ENCODE measurements around the gene TRIO.

Gene TRIO

DNA sequence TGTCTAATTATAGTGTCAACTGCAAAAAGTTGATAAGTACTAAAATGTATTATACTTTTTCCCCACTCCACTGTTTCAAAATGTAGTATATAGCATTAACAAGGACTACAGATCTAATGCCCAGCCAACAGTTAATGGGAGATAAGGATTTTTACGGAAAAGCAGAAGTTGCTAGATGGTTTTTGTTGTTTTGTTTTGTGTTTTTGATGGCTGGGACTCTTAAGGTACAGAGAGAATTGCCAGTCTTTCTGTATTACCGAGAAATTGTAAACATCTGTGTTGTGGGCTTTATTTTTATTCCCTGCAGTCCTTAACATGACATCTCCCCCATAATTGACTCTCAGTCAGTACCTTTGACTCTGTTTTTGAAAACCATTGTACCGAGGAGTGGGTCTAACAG lies 44.0 kb downstream of the TRIO start:
- Histone ChIP-seq H3K4me1 (ENCODE audit: insufficient read depth, low read length) (peaks cover 62% of the 10 kb centered on the region), H3K9ac (ENCODE audit: low read depth, low read length) (no peak overlapping the region)

DNA sequence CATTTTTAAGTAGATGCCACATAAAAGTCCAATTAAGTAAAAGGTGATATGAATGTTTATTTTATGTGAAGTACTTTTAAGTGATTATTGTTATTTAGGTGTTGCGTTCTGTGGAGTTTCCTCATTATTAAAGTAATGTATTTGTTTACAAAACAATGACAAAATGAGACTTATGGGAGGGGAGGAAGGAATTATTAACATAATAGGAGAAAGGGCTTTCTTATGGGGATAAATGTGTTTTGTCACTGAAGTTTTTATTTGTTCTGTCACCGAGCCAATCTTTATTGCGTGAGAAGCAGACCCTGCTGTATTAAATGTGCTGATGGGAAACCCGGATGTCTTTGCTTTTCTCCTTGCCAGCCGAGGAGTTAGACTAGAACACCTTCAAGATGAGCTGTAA lies 44.5 kb downstream of the TRIO start:
- H3K9ac ChIP-seq (ENCODE audit: low read depth, low read length), result no peak overlapping the region

More for the DNA sequence above, 44.0 kb downstream of the TRIO start:
- Histone ChIP-seq H3K9me3 (ENCODE audit: control insufficient read depth, insufficient read depth, low read length) (no peaks in the 10 kb centered on the region), H3K36me3 (ENCODE audit: insufficient read depth, low read length) (no peaks in the 10 kb centered on the region)

DNA sequence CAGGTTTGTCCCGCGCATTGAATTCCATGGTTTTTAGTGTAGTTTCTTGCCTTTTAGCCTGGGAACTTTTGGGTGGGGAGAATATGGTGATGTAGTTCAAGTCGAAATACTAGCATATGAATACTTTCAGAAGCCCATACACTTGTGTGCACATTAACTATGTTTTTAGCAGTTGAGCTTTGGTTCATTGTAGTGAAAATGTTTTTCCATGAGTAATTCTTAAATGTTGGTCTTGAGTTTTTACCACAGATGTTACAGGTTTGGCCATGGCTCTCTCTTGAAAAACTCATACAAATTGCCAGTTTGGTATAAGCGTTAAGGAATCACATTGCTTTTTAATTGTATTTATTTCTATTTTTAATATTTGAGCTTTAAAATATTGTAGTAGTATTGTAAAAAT lies 45.6 kb downstream of the TRIO start:
- no peak overlapping the region for H3K9ac ChIP-seq (ENCODE audit: low read depth, low read length)
- H3K9me3 ChIP-seq (ENCODE audit: control insufficient read depth, insufficient read depth, low read length), result no peaks in the 10 kb centered on the region
- H3K36me3 ChIP-seq (ENCODE audit: insufficient read depth, low read length), result no peaks in the 10 kb centered on the region
- peaks cover 49% of the 10 kb centered on the region for H3K4me1 ChIP-seq (ENCODE audit: insufficient read depth, low read length)

More for the DNA sequence above, 44.5 kb downstream of the TRIO start:
- H3K4me1 ChIP-seq (ENCODE audit: insufficient read depth, low read length), result peaks cover 58% of the 10 kb centered on the region
- H3K9me3 ChIP-seq (ENCODE audit: control insufficient read depth, insufficient read depth, low read length), result no peaks in the 10 kb centered on the region
- H3K36me3 ChIP-seq (ENCODE audit: insufficient read depth, low read length), result no peaks in the 10 kb centered on the region

DNA sequence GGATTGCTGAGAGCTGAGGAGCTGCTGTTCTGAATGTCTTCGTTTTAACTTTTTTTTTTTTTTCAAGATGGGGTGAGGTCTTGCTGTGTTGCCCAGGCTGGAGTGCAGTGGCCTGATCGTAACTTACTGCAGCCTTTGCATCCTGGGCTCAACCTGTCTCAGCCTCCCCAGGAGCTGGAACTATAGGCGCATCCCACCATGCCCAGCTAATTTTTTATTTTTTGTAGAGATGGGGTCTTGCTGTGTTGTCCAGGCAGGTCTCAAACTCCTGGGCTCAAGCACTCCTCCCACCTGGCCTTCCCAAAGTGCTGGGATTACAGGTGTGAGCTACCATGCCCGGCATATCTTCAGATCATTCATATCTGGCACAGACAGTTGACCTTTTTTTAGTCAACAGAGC lies 46.5 kb downstream of the TRIO start:
- peaks cover 40% of the 10 kb centered on the region; the same call in 1 of the 2 replicates for H3K4me1 ChIP-seq (ENCODE audit: insufficient read depth, low read length)
- no peaks in the 10 kb centered on the region for H3K9me3 ChIP-seq (ENCODE audit: control insufficient read depth, insufficient read depth, low read length)
- no peak overlapping the region for H3K9ac ChIP-seq (ENCODE audit: low read depth, low read length)
- no peaks in the 10 kb centered on the region for H3K36me3 ChIP-seq (ENCODE audit: insufficient read depth, low read length)

DNA sequence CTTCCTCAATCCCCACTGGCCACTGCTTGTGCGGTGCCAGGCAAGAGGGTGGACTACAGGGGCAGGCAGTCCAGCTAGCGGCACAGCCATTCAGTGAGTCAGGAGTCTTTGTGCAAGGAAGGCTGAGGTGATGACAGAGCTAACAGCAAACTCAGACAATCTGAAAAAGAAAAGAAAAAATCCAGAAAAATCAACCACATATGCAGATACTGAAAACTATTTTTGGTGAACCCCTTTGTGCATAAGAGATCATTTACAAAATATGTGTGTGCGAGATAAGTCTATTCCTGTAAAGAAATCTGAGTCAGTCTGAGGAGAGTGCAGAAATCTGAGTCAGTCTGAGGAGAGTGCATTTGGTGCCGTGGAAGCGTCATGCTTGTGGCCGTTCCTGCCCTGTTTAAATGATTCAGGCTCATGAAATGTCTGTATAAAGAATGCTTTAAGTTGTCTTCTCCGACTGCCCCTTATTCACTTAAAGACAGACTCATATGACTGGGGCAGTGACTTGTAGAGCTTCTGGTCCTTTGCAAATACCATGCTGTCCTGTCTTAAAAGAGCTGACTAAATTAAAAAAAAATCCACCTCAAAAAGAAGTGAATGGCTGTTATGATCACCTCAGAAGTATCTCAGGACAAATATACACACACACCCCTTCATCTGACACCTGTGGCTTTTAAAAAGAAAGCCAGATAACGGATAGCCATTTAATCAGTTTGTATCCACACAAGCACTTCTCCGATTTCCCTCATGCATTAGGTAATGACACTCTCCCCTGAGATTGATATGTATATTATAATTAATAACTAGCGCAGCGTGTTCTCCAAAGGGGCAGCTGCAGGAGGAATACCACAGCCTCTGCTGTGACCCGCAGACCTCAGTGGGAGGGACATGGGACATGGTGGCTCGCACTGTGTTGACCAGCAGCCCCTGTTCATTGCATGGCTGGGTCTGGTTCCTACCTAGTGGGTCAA lies 47.3 kb downstream of the TRIO start:
- Histone ChIP-seq H3K9me3 (ENCODE audit: control insufficient read depth, insufficient read depth, low read length) (no peaks in the 10 kb centered on the region), H3K4me1 (ENCODE audit: insufficient read depth, low read length) (peaks cover 42% of the 10 kb centered on the region; the same call in 1 of the 2 replicates), H3K9ac (ENCODE audit: low read depth, low read length) (no peak overlapping the region), H3K36me3 (ENCODE audit: insufficient read depth, low read length) (no peaks in the 10 kb centered on the region)

DNA sequence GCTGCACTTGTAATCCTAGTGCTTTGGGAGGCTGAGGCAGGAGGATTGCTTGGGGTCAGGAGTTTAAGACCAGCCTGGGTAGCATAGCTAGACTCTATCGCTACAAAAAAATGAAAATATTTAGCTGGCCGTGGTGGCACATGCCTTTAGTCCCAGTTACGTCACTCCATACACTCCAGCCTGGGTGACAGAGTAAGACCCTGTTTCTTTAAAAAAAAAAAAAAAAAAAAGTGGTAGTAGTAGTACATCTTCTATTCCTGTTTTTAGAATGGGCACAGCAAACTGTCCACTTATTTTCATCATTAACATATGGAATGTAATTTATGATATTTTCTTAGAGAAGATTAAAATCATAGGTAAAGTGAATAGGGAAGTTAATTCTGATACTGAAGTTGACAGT lies 48.2 kb downstream of the TRIO start:
- Histone ChIP-seq H3K9ac (ENCODE audit: low read depth, low read length) (no peak overlapping the region), H3K36me3 (ENCODE audit: insufficient read depth, low read length) (no peaks in the 10 kb centered on the region), H3K4me1 (ENCODE audit: insufficient read depth, low read length) (peaks cover 34% of the 10 kb centered on the region), H3K9me3 (ENCODE audit: control insufficient read depth, insufficient read depth, low read length) (no peaks in the 10 kb centered on the region)

DNA sequence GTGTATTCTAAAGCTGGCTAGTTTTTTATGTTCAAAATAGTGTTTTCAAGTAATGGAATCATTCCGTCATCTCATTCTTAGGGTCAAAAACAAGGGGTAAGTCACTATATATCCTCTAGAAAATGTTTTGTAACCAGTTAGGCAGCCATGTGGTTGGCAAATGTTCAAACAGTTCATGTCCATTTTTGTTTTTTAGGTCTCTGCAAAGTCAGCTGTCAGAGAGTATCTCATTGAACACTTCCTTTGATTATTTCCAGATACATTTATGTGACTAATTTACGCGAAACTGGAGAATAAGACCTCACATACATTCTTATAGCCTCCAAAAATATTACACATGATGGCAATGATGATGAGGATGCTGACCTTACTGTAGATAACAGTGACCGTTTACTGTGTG lies 50.4 kb downstream of the TRIO start:
- Histone ChIP-seq H3K4me1 (ENCODE audit: insufficient read depth, low read length) (peaks cover 23% of the 10 kb centered on the region), H3K9ac (ENCODE audit: low read depth, low read length) (no peak overlapping the region), H3K9me3 (ENCODE audit: control insufficient read depth, insufficient read depth, low read length) (no peaks in the 10 kb centered on the region), H3K36me3 (ENCODE audit: insufficient read depth, low read length) (no peaks in the 10 kb centered on the region)

DNA sequence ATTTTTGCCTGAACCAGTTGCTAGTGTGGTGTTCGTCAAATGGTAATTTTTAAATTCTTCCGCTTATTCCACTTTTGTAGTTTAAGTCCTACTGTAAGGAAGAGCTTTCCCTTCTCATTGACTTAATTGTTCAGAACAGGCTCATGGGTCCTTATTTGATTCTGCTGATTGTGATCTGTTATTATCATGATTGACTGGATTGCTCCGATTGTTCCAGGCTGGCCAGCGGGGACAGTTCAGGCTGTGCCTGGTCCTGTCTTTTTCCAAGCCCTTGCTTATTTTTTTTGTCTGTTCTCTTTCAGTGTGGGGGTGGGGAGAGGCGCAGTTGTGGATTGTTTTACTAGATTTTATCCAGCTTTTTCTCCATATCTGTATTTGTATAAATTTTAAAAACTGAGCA lies 52.4 kb downstream of the TRIO start:
- Histone ChIP-seq H3K4me1 (ENCODE audit: insufficient read depth, low read length) (peaks cover 20% of the 10 kb centered on the region), H3K9ac (ENCODE audit: low read depth, low read length) (no peak overlapping the region), H3K9me3 (ENCODE audit: control insufficient read depth, insufficient read depth, low read length) (no peaks in the 10 kb centered on the region), H3K36me3 (ENCODE audit: insufficient read depth, low read length) (no peaks in the 10 kb centered on the region)

DNA sequence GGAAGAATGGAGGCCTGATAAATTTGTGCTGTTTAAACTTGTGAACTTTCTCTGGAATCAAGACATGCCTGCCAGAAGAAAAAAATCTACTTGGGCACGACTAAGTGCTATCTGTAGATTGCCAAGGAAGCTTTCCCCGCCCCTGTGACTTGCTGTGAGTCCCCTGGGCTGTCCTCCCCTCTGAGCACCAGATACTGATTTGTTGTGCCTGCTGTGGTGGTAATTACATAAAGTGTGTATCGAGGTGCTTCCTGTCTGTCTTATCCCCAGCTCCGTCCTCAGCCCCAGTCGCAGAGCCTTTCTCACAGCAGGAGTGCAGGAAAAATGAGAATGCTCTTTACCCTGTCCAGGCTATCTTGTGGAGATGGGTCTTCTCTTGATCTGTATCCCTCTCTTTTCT lies 53.9 kb downstream of the TRIO start:
- no peaks in the 10 kb centered on the region for H3K36me3 ChIP-seq (ENCODE audit: insufficient read depth, low read length)
- peaks cover 19% of the 10 kb centered on the region for H3K4me1 ChIP-seq (ENCODE audit: insufficient read depth, low read length)
- no peak overlapping the region for H3K9ac ChIP-seq (ENCODE audit: low read depth, low read length)
- H3K9me3 ChIP-seq (ENCODE audit: control insufficient read depth, insufficient read depth, low read length), result no peaks in the 10 kb centered on the region

DNA sequence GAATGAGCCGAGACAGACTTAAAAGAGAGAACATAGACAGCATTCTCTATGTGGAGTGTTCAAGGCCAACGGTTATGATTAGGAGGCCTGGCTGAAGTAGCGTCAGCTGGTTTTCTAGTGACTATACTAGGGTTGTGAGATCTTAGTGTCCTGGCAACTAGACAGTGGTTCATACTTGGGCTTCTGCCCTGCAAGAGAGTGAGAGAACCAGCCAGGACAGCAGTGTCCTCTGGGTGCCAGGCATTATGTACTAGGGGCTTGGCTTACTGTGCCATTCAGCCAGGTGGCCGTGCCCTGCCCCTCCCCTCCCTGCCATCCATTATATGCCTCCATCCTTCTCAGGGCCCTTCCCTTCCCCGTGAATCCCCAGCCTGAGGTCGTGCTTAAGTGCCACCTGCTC lies 56.8 kb downstream of the TRIO start:
- Histone ChIP-seq H3K4me1 (ENCODE audit: insufficient read depth, low read length) (peaks cover 37% of the 10 kb centered on the region), H3K36me3 (ENCODE audit: insufficient read depth, low read length) (no peaks in the 10 kb centered on the region), H3K9me3 (ENCODE audit: control insufficient read depth, insufficient read depth, low read length) (no peaks in the 10 kb centered on the region), H3K9ac (ENCODE audit: low read depth, low read length) (no peak overlapping the region)

DNA sequence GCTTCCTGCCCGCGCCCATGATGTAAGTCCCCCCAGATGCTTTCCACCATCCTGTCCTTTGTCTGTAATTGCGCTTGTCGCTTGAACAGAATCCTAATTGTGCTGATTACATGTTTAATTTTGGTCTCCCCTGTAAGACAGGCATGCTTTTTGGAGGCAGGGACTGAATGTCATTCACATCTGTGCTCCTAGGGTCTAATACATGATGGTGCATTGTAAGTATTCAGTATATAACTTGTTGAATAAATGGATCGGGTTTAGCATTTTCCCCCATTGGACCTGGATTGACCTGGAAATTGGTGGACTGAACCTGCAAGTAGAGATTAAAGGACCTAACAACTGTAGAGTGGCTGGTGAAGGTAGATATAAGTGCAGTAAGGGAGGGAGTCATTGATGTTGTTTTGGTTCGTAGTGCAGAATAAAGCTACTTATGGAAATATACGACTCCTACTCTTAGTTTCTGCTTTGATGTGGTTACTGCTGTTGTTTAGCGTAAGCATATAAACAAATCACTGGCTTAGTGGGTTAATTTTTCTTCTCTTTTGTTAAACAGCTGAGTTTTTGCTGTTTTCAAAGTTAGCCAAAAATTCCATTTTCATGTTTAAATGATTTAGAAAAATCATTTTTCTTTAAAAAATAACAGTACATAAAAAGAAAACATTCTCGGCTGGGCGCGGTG lies 57.3 kb downstream of the TRIO start:
- no peak overlapping the region for H3K9ac ChIP-seq (ENCODE audit: low read depth, low read length)
- peaks cover 38% of the 10 kb centered on the region for H3K4me1 ChIP-seq (ENCODE audit: insufficient read depth, low read length)
- no peaks in the 10 kb centered on the region for H3K9me3 ChIP-seq (ENCODE audit: control insufficient read depth, insufficient read depth, low read length)
- H3K36me3 ChIP-seq (ENCODE audit: insufficient read depth, low read length), result no peaks in the 10 kb centered on the region

DNA sequence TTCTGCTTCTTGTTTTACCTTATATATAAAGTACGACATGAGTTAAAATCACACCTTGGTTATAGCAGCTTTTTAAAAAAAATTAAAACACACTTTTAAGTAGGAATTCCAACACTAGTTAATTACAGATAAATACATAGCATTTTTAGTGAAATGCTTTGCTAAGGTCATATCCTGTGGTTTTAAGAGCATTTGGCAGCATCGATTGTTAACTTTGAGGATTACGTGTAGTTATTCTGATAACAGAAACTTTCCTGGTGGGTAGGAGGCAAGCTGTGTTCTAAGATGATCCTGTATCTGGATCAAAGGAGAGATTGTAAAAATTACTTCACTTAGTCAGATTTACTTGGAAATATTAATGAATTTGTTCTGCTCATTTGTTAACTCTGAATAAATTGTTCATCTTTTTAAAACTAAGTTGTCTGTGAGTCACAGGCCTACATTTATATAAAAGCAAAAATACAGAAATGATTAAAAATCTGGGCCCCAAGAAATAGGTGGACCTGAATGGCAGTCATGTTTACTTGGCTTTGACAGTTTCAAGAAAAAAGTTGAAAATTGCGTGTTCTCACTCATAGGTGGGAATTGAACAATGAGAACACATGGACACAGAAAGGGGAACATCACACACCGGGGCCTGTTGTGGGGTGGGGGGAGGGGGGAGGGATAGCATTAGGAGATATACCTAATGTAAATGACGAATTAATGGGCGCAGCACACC lies 58.3 kb downstream of the TRIO start:
- H3K9me3 ChIP-seq (ENCODE audit: control insufficient read depth, insufficient read depth, low read length), result no peaks in the 10 kb centered on the region
- H3K9ac ChIP-seq (ENCODE audit: low read depth, low read length), result no peak overlapping the region
- no peaks in the 10 kb centered on the region for H3K36me3 ChIP-seq (ENCODE audit: insufficient read depth, low read length)
- H3K4me1 ChIP-seq (ENCODE audit: insufficient read depth, low read length), result peaks cover 38% of the 10 kb centered on the region

DNA sequence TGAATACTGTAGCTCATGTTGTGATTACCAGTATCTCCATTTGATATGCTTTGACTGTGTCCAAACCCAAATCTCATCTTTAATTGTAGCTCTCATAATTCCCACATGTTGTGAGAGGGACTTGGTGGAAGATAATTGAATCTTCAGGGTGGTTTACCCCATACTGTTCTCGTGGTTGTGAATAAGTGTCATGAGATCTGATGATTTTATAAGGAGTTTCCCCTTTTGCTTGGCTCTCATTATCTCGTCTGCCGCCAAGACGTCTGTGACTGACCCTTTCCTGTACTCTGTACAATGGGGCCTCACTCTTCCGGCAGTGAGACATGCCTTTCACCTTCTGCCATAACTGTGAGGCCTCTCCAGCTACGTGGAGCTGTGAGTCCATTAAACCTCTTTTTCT lies 59.3 kb downstream of the TRIO start:
- H3K4me1 ChIP-seq (ENCODE audit: insufficient read depth, low read length), result peaks cover 31% of the 10 kb centered on the region
- H3K36me3 ChIP-seq (ENCODE audit: insufficient read depth, low read length), result no peaks in the 10 kb centered on the region
- no peak overlapping the region for H3K9ac ChIP-seq (ENCODE audit: low read depth, low read length)
- H3K9me3 ChIP-seq (ENCODE audit: control insufficient read depth, insufficient read depth, low read length), result no peaks in the 10 kb centered on the region

DNA sequence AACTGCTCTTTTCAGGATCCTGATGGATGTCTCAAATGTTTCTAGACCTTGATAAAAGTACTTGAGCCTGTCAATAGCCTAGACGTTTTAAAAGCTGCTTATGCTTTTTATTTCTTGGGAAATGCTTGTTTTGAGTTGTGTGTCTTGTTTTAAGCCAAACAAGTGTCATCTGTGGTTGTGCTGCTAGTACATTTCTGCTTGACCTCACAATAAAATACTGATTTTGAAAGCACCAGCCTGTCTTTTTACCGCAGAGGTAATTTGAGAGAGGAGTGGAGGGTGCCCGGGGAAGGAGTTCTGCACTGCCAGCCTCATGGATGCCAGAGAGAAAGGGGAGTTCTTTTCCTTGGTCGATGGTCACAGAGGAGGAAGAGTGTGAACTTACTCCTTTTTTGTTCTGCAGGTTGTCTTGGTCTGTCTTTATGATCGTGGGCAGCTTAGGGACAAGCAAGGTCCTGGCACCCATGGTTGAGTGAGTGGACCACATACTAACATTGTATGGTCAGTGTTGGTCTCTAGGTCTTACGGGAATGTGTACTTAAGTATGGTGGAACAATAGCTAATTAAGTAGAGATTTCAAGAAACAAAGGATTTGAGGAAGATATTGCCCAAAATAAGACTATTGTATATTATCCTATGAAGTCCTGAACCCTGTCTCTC lies 61.0 kb downstream of the TRIO start:
- H3K4me1 ChIP-seq (ENCODE audit: insufficient read depth, low read length), result peaks cover 29% of the 10 kb centered on the region
- H3K36me3 ChIP-seq (ENCODE audit: insufficient read depth, low read length), result no peaks in the 10 kb centered on the region
- no peak overlapping the region for H3K9ac ChIP-seq (ENCODE audit: low read depth, low read length)
- H3K9me3 ChIP-seq (ENCODE audit: control insufficient read depth, insufficient read depth, low read length), result no peaks in the 10 kb centered on the region
